SK-N-SH treated with all-trans-retinoic acid at 6 μM for 48 hours (cell line): ENCODE measurements around the gene ASB6.

ENCODE experiments used
- ESRRG ChIP-seq: fragments of 250-450 bp; sonication (Bioruptor Pico); IDR thresholded peaks from 2 replicates; pipeline ENCODE4 v1.6.1; 2021; ENCODE audit warnings: mild to moderate bottlenecking
- OSR1 ChIP-seq: fragments of 250-450 bp; sonication (Bioruptor Pico); IDR thresholded peaks from 2 replicates; pipeline ENCODE4 v1.8.0; 2022; ENCODE audit warnings: moderate library complexity, mild to moderate bottlenecking, inconsistent platforms
- ZNF70 ChIP-seq: fragments of 450-650 bp; formaldehyde crosslinking; IDR thresholded peaks from 2 replicates; pipeline ENCODE4 v1.5.0; 2020; ENCODE audit warnings: mild to moderate bottlenecking, moderate library complexity

GRCh38 chr9:129685933-129686259 is 43.9 kb upstream of the ASB6 start:
- TF ChIP-seq ESRRG (no peak), OSR1 (CRISPR knock-in tag) (no peak), ZNF70 (CRISPR knock-in tag) (no peak)
